Measurements from ENCODE around the gene TMEM52B.

Gene TMEM52B

GRCh38 chr12:10178821-10179220 is at the start of gene TMEM52B:
Gene TMEM52B, plus strand, starts transcription at chr12:10179032. Its CDS starts 543 bp downstream, at chr12:10179575.
- no peak for DNase-seq

- DNase-seq: no peak
Measured at GRCh38 chr12:10130042-10130441, 48.8 kb upstream of the TMEM52B start, which contains the start of gene CLEC7A. Gene CLEC7A, minus strand, starts transcription at chr12:10130199. Its CDS starts 117 bp downstream, at chr12:10130082.

DNA sequence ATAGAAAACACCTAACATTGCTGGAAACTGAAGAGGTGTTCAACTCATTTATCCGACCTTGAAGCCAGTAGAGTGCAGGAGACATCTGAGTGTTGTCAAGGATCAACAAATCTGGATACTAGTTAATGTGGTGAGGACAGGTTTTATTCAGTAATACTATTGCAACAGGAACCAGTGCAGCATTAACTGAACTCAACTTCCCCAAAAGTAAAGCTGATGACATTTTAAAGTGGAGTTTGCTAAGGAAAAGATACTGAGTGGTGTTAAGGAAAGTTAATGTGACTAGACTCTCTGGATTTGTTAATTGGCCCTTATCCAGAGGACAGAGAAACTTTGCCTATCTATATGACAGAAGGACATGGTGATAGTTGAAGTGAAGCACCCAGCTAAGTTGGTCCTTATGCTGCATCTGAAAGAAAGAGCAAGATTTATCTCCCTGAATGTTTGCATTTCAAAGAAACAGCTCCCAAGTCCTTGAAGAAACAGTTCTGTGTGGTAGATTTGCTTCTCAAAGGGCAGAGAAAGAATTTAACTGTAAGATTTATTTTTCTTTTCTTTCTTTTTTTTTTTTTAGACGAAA is 47.6 kb upstream of the TMEM52B start:
- DNase-seq: no peak

DNA sequence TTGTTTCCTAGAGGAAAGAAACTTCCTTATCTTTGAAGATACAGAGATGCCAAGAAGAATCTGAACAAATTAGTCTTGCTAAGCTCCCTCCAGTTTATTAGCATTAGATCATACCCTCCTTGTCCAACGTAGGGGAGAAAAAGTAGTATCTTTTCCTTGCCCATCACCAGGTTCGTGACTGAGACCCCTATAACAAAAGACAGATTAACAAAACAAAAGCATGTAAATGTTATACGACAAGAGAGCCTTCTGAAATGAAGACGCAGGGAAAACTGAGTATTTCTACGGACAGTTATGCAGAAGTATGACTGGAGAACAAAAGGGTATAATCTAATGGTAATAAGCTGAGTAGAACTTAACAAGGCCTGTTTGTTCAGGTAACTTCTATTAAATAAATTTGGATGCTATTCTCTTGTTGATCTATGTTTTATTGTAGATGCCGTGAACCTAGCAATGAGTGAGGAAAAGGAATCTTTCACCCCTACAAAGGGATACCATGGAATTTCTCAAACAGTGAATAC is 45.9 kb upstream of the TMEM52B start:
- DNase-seq: no peak

DNA sequence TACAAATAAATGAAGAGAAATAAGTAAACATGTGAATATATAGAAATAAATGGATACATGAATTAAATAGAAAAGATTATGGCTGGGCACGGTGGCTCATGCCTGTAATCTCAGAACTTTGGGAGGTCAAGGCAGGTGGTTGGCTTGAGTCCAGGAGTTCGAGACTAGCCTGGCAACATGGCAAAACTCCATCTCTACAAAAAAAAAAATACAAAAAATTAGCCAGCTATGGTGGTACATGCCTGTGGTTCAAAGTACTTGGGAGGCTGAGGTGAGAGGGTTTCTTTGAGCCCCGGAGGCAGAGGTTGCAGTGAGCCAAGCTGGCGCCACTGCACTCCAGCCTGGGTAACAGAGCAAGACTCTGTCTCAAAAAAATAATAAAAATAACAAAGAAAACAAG is 43.7 kb upstream of the TMEM52B start:
- DNase-seq: no peak

DNA sequence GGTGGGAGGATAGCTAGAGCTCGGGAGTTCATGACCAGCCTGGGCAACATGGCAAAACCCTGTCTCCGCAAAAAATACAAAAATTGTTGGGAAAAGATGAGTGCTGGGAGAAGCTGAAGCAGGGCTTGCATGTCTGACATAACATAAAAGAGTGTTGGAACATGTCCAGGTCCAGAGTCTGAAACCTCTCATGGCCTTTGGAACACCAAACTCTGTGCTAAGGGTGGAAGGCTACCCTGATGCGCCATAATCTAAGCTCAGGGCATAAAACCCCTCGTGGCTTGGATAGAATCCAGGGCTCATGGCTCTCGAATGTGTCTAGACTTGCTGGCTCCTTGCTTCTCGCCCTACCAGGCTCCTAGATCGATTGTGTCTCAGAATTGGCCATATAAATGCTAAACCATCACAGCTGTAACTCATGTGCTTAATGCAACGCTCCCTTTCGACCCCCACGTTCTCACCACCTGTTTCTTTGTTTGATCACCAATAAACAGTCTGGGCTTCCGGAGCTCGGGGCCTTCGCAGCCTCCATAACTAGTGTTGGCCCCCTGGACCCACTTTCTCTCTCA is 42.1 kb upstream of the TMEM52B start:
- no peak for DNase-seq

DNA sequence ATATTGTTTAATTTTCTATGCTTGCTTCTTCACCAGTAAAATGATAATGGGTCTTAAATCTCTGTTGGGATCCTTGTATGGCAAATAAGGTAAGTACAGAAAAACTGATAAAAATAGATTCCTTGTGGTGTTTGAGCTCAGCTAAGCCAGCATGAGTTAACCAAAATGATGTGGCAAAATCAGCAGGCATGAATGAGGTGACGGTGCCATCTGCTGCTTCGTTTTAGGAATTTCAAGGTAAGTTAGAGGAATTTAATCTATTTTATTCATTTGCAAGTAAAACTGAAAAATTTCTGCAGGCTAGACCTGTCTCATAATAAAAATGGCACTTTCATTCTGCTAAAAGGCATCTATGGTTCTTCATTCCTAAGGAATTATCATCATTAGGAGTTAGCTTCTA is 38.8 kb upstream of the TMEM52B start:
- DNase-seq: peak; percentile 62

DNA sequence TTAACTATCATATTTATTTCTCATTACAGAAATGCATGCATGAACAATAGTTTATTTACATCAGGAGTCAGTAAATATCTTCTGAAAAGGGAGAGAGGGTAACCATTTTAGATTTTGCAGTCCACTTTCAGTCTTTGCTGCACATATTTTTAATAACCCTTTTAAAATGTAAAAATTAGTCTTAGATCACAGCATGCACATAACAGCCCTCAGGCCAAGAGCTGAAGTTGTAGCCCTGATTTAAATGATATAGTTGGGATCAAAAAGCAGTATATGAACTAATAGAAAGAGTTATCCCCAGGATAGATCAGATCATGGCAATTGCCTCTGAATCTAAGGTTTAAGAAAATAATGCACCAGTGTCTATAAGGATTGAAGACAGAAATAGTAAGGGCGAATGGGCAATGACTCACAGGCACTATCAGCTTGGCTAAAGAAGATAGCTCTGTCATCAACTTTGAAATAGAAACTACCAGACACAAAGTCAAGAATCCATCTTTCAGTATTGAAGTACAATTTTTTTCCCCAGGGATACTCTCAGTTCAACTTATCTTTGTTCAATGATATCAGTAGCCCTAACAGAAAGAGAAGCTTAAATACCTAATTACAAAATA is 35.7 kb upstream of the TMEM52B start:
- peak; percentile 31 for DNase-seq

GRCh38 chr12:10147714-10148403 is 31.0 kb upstream of the TMEM52B start:
- DNase-seq: no peak

GRCh38 chr12:10151621-10152020 is 27.2 kb upstream of the TMEM52B start:
- peak; percentile 26 for DNase-seq

- DNase-seq: peak; percentile 80
Measured at GRCh38 chr12:10153271-10154144, 25.3 kb upstream of the TMEM52B start.

DNA sequence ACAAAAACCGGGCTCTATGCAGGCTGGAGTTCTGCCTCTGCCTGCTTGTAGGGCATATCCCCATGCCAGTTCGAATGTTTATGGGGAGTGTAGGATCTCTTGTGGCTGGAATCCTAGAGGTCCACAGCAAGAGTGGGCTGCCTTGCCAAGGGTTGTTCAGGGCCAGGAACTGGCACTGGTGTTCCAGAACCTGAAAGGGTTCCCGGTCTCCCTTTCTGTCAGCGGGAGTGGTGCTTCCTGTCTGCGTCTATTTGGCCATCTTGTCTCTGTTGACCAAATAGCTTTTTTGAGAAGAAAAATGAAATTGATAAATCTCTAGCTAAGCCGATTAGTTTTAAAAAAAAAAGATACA is 24.7 kb upstream of the TMEM52B start:
- DNase-seq: no peak

DNA sequence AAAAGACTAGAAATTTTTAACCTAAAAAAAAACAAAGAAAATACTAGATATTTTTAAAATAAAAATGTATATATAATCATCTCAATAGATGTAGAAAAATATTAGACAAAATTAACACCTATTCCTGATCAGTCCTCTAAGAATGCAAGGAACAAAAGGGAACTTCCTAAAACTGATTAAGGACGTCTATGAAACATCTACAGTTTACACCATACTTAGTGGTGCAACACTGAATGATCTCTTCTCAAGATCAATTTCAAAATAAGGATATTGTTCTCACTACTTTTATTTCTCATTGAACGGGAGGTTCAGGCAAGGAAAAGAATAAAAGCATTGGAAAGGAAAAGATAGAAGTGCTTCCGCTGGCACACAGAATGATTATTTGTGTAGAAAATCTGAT is 22.9 kb upstream of the TMEM52B start:
- DNase-seq: no peak

- no peak for DNase-seq
Measured at GRCh38 chr12:10158406-10158805, 20.4 kb upstream of the TMEM52B start.

- no peak for DNase-seq
Measured at GRCh38 chr12:10159280-10159679, 19.6 kb upstream of the TMEM52B start.

DNA sequence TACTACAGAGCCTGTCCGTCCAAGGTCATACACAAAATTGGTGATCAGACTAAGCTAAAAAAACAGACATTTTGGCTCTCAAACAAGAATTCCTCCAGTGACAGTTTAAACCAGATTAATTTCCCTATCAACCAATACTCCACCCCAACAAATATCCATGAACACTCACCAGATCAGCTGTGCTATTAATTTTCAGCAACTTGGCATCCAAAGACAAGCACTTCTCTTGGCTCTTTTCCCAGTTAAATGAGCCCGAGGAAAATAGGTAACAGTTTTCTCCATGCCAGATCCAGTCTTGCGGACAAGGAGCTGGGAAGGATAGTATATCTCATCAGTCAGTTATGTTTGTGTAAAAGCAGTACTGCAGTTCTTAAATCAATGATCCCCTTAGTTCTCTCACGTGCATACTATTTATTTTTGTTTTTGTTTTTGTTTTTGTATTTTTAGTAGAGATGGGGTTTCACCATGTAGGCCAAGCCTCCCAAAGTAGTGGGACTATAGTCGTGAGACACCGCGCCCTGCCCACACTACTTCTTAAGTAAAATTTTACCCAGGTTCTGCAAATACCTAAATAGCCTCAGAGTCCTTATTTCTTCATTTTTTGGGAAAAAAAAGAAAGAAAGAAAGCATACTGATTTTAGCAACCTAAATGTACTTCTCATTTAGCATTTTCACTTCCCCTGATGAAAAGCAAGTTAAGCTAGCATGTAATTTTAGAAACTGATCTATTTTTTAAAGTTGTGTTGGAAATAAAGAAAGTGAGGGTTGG is 18.0 kb upstream of the TMEM52B start:
- no peak for DNase-seq

DNA sequence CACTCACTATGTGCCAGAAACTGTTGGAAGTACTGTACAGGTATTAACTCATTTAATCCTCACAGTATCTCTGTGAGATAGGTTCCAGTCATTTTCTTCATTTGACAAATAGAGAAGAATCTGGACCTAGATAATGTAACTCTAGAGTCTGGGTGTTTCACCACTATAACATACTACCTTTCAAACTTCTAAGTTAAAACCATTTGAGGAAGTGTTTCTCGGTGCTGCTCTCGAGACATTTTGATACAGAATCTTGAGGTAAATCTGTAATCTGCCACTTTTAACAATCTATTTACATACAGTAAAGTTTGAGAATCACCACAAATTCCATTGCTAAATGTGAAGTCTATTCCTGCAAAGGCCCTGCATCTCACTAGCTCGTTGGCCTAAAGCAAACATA is 15.7 kb upstream of the TMEM52B start:
- DNase-seq: no peak

GRCh38 chr12:10165421-10165820 is 13.4 kb upstream of the TMEM52B start:
- peak; percentile 72 for DNase-seq

GRCh38 chr12:10167599-10167998 is 11.2 kb upstream of the TMEM52B start:
- no peak for DNase-seq

- DNase-seq: peak; percentile 72
Measured at GRCh38 chr12:10169104-10169503, 9.7 kb upstream of the TMEM52B start.

DNA sequence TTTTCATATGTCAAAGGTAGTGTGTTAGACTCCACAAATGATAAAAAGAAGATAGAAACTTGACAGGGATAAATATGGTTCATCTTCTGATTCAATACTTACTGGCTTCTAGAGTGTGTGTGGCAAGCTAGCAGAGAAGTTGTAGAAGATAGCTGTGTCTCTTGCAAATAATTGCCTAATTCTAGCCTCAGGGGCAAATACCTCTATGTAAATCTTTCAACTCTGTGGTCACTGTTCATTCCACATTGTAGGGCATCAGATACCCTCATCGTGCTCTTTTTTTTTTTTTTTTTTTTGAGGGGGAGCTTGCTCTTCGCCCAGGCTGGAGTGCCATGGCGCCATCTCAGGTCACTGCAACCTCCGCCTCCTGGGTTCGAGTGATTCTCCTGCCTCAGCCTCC is 8.6 kb upstream of the TMEM52B start:
- peak; percentile 88 for DNase-seq

Data from EL (cell line).